OCI-LY3 (cell line): ENCODE measurements around the gene SULT1C2.

Source experiments
- H2AFZ ChIP-seq: fragments of 200-600, 300-600 bp; shearing (Covaris generic); 2 replicates; pipeline ENCODE4 v1.6.0; 2014; ENCODE audit warnings: antibody characterized with exemption, low read depth, low read length
- H3K27ac ChIP-seq: fragments of 200-600, 300-600 bp; sonication (generic); 2 replicates; pipeline ENCODE4 v1.5.1; 2014; ENCODE audit warnings: mild to moderate bottlenecking, low read length, moderate library complexity, mixed read lengths
- H3K27me3 ChIP-seq: fragments of 200-600, 300-600 bp; sonication (generic); 2 replicates; pipeline ENCODE4 v1.6.1; 2014; ENCODE audit warnings: low read depth, low read length, mixed read lengths
- H3K36me3 ChIP-seq: fragments of 200-600, 300-600 bp; sonication (generic); replicated peaks from 2 replicates; pipeline ENCODE3; 2014; ENCODE audit warnings: low read depth, low read length, mixed read lengths
- H3K4me1 ChIP-seq: fragments of 300-600, 200-600 bp; sonication (generic); 2 replicates; pipeline ENCODE4 v1.6.1; 2014; ENCODE audit warnings: low read length, mixed read lengths
- H3K4me2 ChIP-seq: fragments of 200-600, 300-600 bp; sonication (generic); 2 replicates; pipeline ENCODE4 v1.6.1; 2014; ENCODE audit warnings: low read length, mixed read lengths
- H3K4me3 ChIP-seq: fragments of 300-600, 200-600 bp; sonication (generic); 2 replicates; pipeline ENCODE4 v1.5.1; 2014; ENCODE audit warnings: antibody characterized with exemption, mild to moderate bottlenecking, low read length, moderate library complexity
- H3K79me2 ChIP-seq: fragments of 300-600, 200-600 bp; shearing (Covaris generic); 2 replicates; pipeline ENCODE4 v1.6.1; 2014; ENCODE audit warnings: mild to moderate bottlenecking, low read length, mixed read lengths
- H3K9ac ChIP-seq: fragments of 300-600, 200-600 bp; shearing (Covaris generic); 2 replicates; pipeline ENCODE4 v1.6.0; 2014; ENCODE audit warnings: mild to moderate bottlenecking, low read length, moderate library complexity
- H3K9me3 ChIP-seq: fragments of 200-600, 300-600 bp; shearing (Covaris generic); 2 replicates; pipeline ENCODE4 v1.6.1; 2014; ENCODE audit warnings: low read length, mixed read lengths; ENCODE audit not compliant: insufficient read depth
- H4K20me1 ChIP-seq: fragments of 200-600, 300-600 bp; sonication (generic); 2 replicates; pipeline ENCODE4 v1.6.1; 2016; ENCODE audit warnings: low read length, mixed read lengths; ENCODE audit not compliant: insufficient read depth
- CTCF ChIP-seq: fragments of 200-600, 300-600 bp; sonication (generic); IDR thresholded peaks from 2 replicates; pipeline ENCODE4 v1.5.1; 2014; ENCODE audit warnings: antibody characterized with exemption, low read length, low read depth
- EZH2phosphoT487 ChIP-seq: fragments of 200-600 bp; shearing (Covaris generic); IDR thresholded peaks from 2 replicates; pipeline ENCODE4 v1.6.1; 2018; ENCODE audit warnings: antibody characterized with exemption, mixed run types, low read depth

Gene SULT1C2

GRCh38 chr2:108323619-108324018 is 34.9 kb downstream of the SULT1C2 start:
- 0 out of 2 replicates have a peak, but pooled peaks cover 3% of the 10 kb centered on the region for H3K9me3 ChIP-seq
- H3K36me3 ChIP-seq, result no peaks in the 10 kb centered on the region
- no peak overlapping the region for H2AFZ ChIP-seq
- TF ChIP-seq EZH2phosphoT487 (no peak), CTCF (no peak)
- no peak overlapping the region for H3K4me3 ChIP-seq
- H3K27me3 ChIP-seq, result peaks cover 4% of the 10 kb centered on the region; the same call in 1 of the 2 replicates
- no peaks in the 10 kb centered on the region for H3K79me2 ChIP-seq
- no peak overlapping the region for H3K4me2 ChIP-seq
- H3K9ac ChIP-seq, result no peak overlapping the region
- no peaks in the 10 kb centered on the region for H3K4me1 ChIP-seq
- no peak overlapping the region for H3K27ac ChIP-seq
- H4K20me1 ChIP-seq, result no peaks in the 10 kb centered on the region

GRCh38 chr2:108324531-108325255 is 36.0 kb downstream of the SULT1C2 start:
- no peak overlapping the region for H2AFZ ChIP-seq
- no peaks in the 10 kb centered on the region for H3K79me2 ChIP-seq
- H3K9me3 ChIP-seq, result 0 out of 2 replicates have a peak, but pooled peaks cover 3% of the 10 kb centered on the region
- H3K9ac ChIP-seq, result no peak overlapping the region
- no peak for TF ChIP-seq CTCF
- TF ChIP-seq EZH2phosphoT487, result no peak
- no peak overlapping the region for H3K27ac ChIP-seq
- no peaks in the 10 kb centered on the region for H3K36me3 ChIP-seq
- no peak overlapping the region for H3K4me3 ChIP-seq
- H4K20me1 ChIP-seq, result no peaks in the 10 kb centered on the region
- no peaks in the 10 kb centered on the region for H3K4me1 ChIP-seq
- no peak overlapping the region for H3K4me2 ChIP-seq
- peaks cover 4% of the 10 kb centered on the region; the same call in 1 of the 2 replicates for H3K27me3 ChIP-seq

- Histone ChIP-seq H3K9ac (no peak overlapping the region), H3K4me3 (no peak overlapping the region), H4K20me1 (no peaks in the 10 kb centered on the region), H3K27ac (no peak overlapping the region), H3K79me2 (no peaks in the 10 kb centered on the region), H2AFZ (no peak overlapping the region), H3K36me3 (no peaks in the 10 kb centered on the region), H3K4me2 (no peak overlapping the region), H3K9me3 (0 out of 2 replicates have a peak, but pooled peaks cover 3% of the 10 kb centered on the region), H3K4me1 (0 out of 2 replicates have a peak, but pooled peaks cover under 1% of the 10 kb centered on the region), H3K27me3 (peaks cover 4% of the 10 kb centered on the region; the same call in 1 of the 2 replicates)
- TF ChIP-seq EZH2phosphoT487, result no peak
- no peak for TF ChIP-seq CTCF
Observed at GRCh38 chr2:108325756-108326155, 37.1 kb downstream of the SULT1C2 start.

DNA sequence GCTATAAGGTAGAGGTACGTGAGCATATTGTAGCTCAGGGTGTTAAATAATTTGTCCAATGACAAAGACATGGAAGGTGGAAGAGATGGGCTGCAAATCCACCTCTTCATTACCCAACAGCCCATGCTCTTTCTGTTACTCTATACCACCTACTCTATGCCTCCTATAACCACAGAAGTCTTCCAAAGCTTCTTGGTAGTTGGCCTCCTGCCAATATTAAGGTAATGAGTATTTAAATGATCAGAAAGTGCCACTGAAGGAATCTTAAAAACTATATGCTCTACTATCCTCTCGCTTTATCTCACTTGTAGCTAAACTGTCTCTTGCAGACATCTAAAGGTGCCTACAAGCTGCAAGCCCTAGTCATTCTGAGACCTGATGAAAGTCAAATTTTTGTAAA is 41.1 kb downstream of the SULT1C2 start:
- Histone ChIP-seq H3K79me2 (no peaks in the 10 kb centered on the region), H3K27me3 (0 out of 2 replicates have a peak, but pooled peaks cover 10% of the 10 kb centered on the region), H3K27ac (no peak overlapping the region), H3K4me3 (no peak overlapping the region), H3K9me3 (0 out of 2 replicates have a peak, but pooled peaks cover 3% of the 10 kb centered on the region), H3K4me1 (0 out of 2 replicates have a peak, but pooled peaks cover 3% of the 10 kb centered on the region), H3K36me3 (no peaks in the 10 kb centered on the region), H2AFZ (no peak overlapping the region), H4K20me1 (no peaks in the 10 kb centered on the region), H3K9ac (no peak overlapping the region), H3K4me2 (no peak overlapping the region)
- no peak for TF ChIP-seq CTCF
- TF ChIP-seq EZH2phosphoT487, result no peak
